ENCODE data around the gene PPIA.
"Not testable (repeated sequence)": the region's sequence is repeated elsewhere in the genome, so short reads cannot be mapped to it uniquely, and the experiment has no call there.

The PPIA gene

DNA sequence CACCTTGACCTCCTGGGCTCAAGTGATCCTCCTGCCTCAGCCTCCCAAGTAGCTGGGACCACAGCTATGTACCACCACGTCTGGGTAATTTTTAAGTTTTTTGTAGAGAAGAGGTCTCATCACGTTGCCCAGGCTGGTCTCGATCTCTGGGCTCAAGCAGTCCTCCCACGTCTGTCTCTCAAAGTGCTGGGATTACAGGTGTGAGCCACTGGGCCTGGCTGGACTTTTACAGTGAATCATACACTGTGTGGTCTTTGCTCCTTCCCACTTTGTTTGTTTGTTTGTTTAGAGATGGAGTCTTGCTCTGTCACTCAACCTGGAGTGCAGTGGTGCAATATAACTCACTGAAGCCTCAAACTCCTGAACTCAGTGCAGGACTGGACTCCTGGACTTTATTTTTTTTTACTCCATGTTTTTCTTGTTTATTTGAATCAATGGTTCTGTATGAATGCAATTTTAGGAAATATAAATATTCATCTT, 12.5 kb downstream of the PPIA start:
- DNase-seq (ENCODE audit: insufficient read length, low spot score) (no peak), FAIRE-seq (no peak)
- TF ChIP-seq POLR2A (IDR thresholded peaks at IDR 0.05; ENCODE audit: low read depth, low read length) (no peak), TAF1 (IDR thresholded peaks at IDR 0.05; ENCODE audit: low read depth, low read length) (no peak), POLR2AphosphoS5 (IDR thresholded peaks at IDR 0.05; ENCODE audit: low read depth, low read length) (no peak), PAX5 (IDR thresholded peaks at IDR 0.05; ENCODE audit: insufficient read depth, low read length, severe bottlenecking) (no peak), POU2F2 (IDR thresholded peaks at IDR 0.05; ENCODE audit: low read depth, low read length) (no peak), SPI1 (IDR thresholded peaks at IDR 0.05; ENCODE audit: low read depth, low read length) (no peak)

GRCh38 chr7:44811093-44811492, 14.6 kb downstream of the PPIA start:
- no peak for DNase-seq (ENCODE audit: insufficient read length, low spot score)
- FAIRE-seq, result peak; percentile 87
- TF ChIP-seq SPI1 (IDR thresholded peaks at IDR 0.05; ENCODE audit: low read depth, low read length) (no peak), POLR2A (IDR thresholded peaks at IDR 0.05; ENCODE audit: low read depth, low read length) (no peak), PAX5 (IDR thresholded peaks at IDR 0.05; ENCODE audit: insufficient read depth, low read length, severe bottlenecking) (no peak), POLR2AphosphoS5 (IDR thresholded peaks at IDR 0.05; ENCODE audit: low read depth, low read length) (no peak), POU2F2 (IDR thresholded peaks at IDR 0.05; ENCODE audit: low read depth, low read length) (no peak), TAF1 (IDR thresholded peaks at IDR 0.05; ENCODE audit: low read depth, low read length) (no peak)

DNA sequence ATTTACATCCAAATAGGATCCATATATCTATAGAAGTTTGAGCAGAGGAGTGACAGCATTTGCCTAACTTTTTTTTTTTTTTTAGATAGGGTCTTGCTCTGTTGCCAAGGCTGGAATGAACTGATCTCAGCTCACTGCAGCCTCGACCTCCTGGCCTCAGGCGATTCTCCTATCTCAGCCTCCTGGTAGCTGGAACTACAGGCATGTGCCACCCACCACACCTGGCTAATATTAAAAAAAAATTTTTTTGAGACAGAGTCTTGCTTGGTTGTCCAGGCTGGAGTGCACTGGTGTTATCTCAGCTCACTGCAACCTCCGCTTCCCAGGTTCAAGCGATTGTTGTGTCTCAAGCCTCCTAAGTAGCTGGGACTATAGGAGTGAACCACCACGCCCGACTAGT, 15.1 kb downstream of the PPIA start:
- DNase-seq (ENCODE audit: insufficient read length, low spot score) (no peak), FAIRE-seq (no peak)
- TF ChIP-seq PAX5 (IDR thresholded peaks at IDR 0.05; ENCODE audit: insufficient read depth, low read length, severe bottlenecking) (no peak), POLR2AphosphoS5 (IDR thresholded peaks at IDR 0.05; ENCODE audit: low read depth, low read length) (no peak), POU2F2 (IDR thresholded peaks at IDR 0.05; ENCODE audit: low read depth, low read length) (no peak), TAF1 (IDR thresholded peaks at IDR 0.05; ENCODE audit: low read depth, low read length) (no peak), SPI1 (IDR thresholded peaks at IDR 0.05; ENCODE audit: low read depth, low read length) (no peak), POLR2A (IDR thresholded peaks at IDR 0.05; ENCODE audit: low read depth, low read length) (no peak)

- TF ChIP-seq PAX5 (IDR thresholded peaks at IDR 0.05; ENCODE audit: insufficient read depth, low read length, severe bottlenecking) (no peak), POLR2A (IDR thresholded peaks at IDR 0.05; ENCODE audit: low read depth, low read length) (no peak), SPI1 (IDR thresholded peaks at IDR 0.05; ENCODE audit: low read depth, low read length) (no peak), TAF1 (IDR thresholded peaks at IDR 0.05; ENCODE audit: low read depth, low read length) (no peak), POU2F2 (IDR thresholded peaks at IDR 0.05; ENCODE audit: low read depth, low read length) (no peak), POLR2AphosphoS5 (IDR thresholded peaks at IDR 0.05; ENCODE audit: low read depth, low read length) (no peak)
- no peak for FAIRE-seq
- no peak for DNase-seq (ENCODE audit: insufficient read length, low spot score)
Observed at GRCh38 chr7:44814919-44815318, 18.4 kb downstream of the PPIA start.

GRCh38 chr7:44819292-44819691, 22.8 kb downstream of the PPIA start:
- DNase-seq (ENCODE audit: insufficient read length, low spot score), result no peak
- no peak for TF ChIP-seq POLR2AphosphoS5 (IDR thresholded peaks at IDR 0.05; ENCODE audit: low read depth, low read length)
- no peak for TF ChIP-seq SPI1 (IDR thresholded peaks at IDR 0.05; ENCODE audit: low read depth, low read length)
- no peak for TF ChIP-seq PAX5 (IDR thresholded peaks at IDR 0.05; ENCODE audit: insufficient read depth, low read length, severe bottlenecking)
- TF ChIP-seq POU2F2 (IDR thresholded peaks at IDR 0.05; ENCODE audit: low read depth, low read length), result no peak
- no peak for TF ChIP-seq POLR2A (IDR thresholded peaks at IDR 0.05; ENCODE audit: low read depth, low read length)
- no peak for TF ChIP-seq TAF1 (IDR thresholded peaks at IDR 0.05; ENCODE audit: low read depth, low read length)
- no peak for FAIRE-seq

DNA sequence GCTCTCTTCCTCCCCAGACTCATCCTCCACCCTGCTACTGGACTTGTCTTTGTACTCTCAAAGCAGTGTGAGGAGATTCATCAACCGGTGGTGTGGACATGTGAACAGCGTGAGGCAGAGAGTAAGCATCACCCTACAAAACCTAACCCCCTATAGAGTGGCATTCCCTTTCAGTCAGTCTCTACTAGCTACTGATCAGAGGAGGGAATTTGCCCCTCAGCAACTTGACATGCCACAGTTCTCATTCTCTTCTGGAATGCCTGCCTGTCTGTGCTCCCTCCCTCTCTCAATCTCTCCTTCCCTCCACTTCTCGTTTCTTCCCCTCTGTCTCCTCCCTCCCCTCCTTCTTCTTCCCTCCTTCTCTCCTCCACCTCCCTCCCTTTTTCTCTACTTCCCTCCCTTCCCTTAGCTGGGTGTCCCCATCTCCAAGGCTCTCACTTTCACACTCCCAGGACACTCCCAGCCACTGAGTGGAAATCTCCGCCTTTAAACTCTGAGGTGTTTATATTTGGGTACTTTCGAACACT, 26.8 kb downstream of the PPIA start:
- DNase-seq (ENCODE audit: insufficient read length, low spot score) (no peak), FAIRE-seq (no peak)
- TF ChIP-seq POLR2A (IDR thresholded peaks at IDR 0.05; ENCODE audit: low read depth, low read length), result no peak
- no peak; the same call in 1 of the 2 replicates for TF ChIP-seq POLR2AphosphoS5 (IDR thresholded peaks at IDR 0.05; ENCODE audit: low read depth, low read length)
- no peak for TF ChIP-seq PAX5 (IDR thresholded peaks at IDR 0.05; ENCODE audit: insufficient read depth, low read length, severe bottlenecking)

GRCh38 chr7:44824894-44825526, 28.5 kb downstream of the PPIA start:
- DNase-seq (ENCODE audit: insufficient read length, low spot score) (no peak), FAIRE-seq (no peak)
- TF ChIP-seq POLR2AphosphoS5 (IDR thresholded peaks at IDR 0.05; ENCODE audit: low read depth, low read length), result no peak
- TF ChIP-seq PAX5 (IDR thresholded peaks at IDR 0.05; ENCODE audit: insufficient read depth, low read length, severe bottlenecking), result no peak
- TF ChIP-seq POLR2A (IDR thresholded peaks at IDR 0.05; ENCODE audit: low read depth, low read length), result no peak
- no peak for TF ChIP-seq POU2F2 (IDR thresholded peaks at IDR 0.05; ENCODE audit: low read depth, low read length)
- no peak for TF ChIP-seq SPI1 (IDR thresholded peaks at IDR 0.05; ENCODE audit: low read depth, low read length)
- no peak for TF ChIP-seq TAF1 (IDR thresholded peaks at IDR 0.05; ENCODE audit: low read depth, low read length)

DNA sequence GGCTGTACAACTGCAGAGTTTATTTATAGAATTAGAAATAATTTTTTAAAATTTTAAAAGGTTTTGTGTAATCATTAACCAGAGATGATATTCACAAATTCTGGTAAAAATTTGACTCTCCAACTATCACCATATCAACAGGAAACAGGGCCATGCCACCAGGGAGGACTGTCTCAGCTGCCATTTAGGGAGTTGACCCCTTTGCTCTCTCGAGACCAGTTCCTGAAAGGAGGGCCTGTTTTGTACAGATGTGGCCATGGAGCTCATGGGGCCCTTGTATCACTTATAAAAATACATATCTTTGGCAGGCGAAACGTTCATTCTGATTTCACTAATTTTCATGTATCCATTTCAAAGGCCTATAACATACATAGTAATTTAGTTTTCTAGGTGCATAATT, 31.1 kb downstream of the PPIA start:
- no peak for TF ChIP-seq POLR2AphosphoS5 (IDR thresholded peaks at IDR 0.05; ENCODE audit: low read depth, low read length)
- TF ChIP-seq POLR2A (IDR thresholded peaks at IDR 0.05; ENCODE audit: low read depth, low read length), result no peak
- TF ChIP-seq POU2F2 (IDR thresholded peaks at IDR 0.05; ENCODE audit: low read depth, low read length), result no peak
- TF ChIP-seq PAX5 (IDR thresholded peaks at IDR 0.05; ENCODE audit: insufficient read depth, low read length, severe bottlenecking), result no peak
- FAIRE-seq, result no peak
- no peak for DNase-seq (ENCODE audit: insufficient read length, low spot score)

- DNase-seq (ENCODE audit: insufficient read length, low spot score) (no peak), FAIRE-seq (no peak)
- TF ChIP-seq POLR2AphosphoS5 (IDR thresholded peaks at IDR 0.05; ENCODE audit: low read depth, low read length) (no peak), SPI1 (IDR thresholded peaks at IDR 0.05; ENCODE audit: low read depth, low read length) (no peak), TAF1 (IDR thresholded peaks at IDR 0.05; ENCODE audit: low read depth, low read length) (no peak), POU2F2 (IDR thresholded peaks at IDR 0.05; ENCODE audit: low read depth, low read length) (no peak), POLR2A (IDR thresholded peaks at IDR 0.05; ENCODE audit: low read depth, low read length) (no peak)
Observed at GRCh38 chr7:44838751-44839150, 42.3 kb downstream of the PPIA start.

DNA sequence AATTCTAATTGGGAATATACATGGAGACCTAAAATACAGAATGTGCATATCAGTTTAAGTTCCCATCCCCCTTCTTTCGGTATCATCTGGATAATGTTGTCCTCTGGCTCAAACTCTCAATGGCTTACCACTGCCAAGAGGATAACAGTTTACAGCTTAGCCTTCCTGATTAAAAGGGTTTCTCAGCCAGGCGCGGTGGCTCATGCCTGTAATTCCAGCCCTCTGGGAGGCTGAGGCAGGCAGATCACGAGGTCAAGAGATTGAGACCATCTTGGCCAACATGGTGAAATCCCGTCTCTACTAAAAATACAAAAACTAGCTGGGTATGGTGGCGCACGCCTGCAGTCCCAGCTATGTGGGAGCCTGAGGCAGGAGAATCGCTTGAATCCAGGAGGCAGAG, 46.2 kb downstream of the PPIA start:
- DNase-seq (ENCODE audit: insufficient read length, low spot score); FAIRE-seq: not testable (repeated sequence)

DNA sequence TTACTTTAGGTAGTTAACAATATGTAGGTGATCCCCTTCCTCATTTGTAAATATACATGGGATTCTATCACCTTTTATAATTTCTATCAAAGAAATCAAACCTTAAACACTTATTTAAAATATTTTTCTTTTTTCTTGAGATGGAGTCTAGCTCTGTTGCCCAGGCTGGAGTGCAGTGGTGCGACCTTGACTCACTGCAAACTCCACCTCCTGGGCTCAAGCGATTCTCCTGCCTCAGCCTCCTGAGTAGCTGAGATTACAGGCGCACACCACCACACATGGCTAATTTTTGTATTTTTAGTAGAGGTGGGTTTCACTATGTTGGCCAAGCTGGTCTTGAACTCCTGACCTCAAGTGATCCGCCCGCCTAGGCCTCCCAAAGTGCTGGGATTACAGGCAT, 47.0 kb downstream of the PPIA start:
- not testable (repeated sequence) for DNase-seq (ENCODE audit: insufficient read length, low spot score); FAIRE-seq
